ENCODE measurements around the gene NDUFV3. TPM values are rescaled to one million over a fixed set of nuclear protein-coding genes. Genes with fewer than 3 reads are reported as not detected.

The NDUFV3 gene
- total and polyA plus RNA-seq, 2 experiments from 2014 or later = 31.9 to 36.3 TPM

GRCh38 chr21:42861848-42862400 is 31.2 kb upstream of the NDUFV3 start:
- no peaks in the 10 kb centered on the region for H3K9me2 ChIP-seq (replicated peaks; ENCODE audit: insufficient read depth)
- H4K20me1 ChIP-seq (ENCODE audit: insufficient read depth, poor library complexity, severe bottlenecking) = no peaks in the 10 kb centered on the region
- whole genome bisulfite sequencing (ENCODE audit: low lambda C conversion rate, missing lambda C conversion rate) = 96% methylated on average over 29 of the region's 29 CpGs
- H3K79me2 ChIP-seq = peaks cover 3% of the 10 kb centered on the region
- no peak overlapping the region for H3K27ac ChIP-seq
- no peaks in the 10 kb centered on the region for H3K27me3 ChIP-seq
- no peaks in the 10 kb centered on the region for H3K36me3 ChIP-seq (replicated peaks; ENCODE audit: insufficient read depth, low read depth)
- no peak for DNase-seq (ENCODE audit: low spot score)
- no peak overlapping the region for H3K4me3 ChIP-seq
- H3K4me1 ChIP-seq (ENCODE audit: insufficient read depth) = no peaks in the 10 kb centered on the region
- TF ChIP-seq, protein P1, sequence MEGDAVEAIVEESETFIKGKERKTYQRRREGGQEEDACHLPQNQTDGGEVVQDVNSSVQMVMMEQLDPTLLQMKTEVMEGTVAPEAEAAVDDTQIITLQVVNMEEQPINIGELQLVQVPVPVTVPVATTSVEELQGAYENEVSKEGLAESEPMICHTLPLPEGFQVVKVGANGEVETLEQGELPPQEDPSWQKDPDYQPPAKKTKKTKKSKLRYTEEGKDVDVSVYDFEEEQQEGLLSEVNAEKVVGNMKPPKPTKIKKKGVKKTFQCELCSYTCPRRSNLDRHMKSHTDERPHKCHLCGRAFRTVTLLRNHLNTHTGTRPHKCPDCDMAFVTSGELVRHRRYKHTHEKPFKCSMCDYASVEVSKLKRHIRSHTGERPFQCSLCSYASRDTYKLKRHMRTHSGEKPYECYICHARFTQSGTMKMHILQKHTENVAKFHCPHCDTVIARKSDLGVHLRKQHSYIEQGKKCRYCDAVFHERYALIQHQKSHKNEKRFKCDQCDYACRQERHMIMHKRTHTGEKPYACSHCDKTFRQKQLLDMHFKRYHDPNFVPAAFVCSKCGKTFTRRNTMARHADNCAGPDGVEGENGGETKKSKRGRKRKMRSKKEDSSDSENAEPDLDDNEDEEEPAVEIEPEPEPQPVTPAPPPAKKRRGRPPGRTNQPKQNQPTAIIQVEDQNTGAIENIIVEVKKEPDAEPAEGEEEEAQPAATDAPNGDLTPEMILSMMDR (IDR thresholded peaks at IDR 0.05; ENCODE audit: poor library complexity) = peak; percentile 10
- no peak for TF ChIP-seq EZH2 (IDR thresholded peaks at IDR 0.05; ENCODE audit: borderline replicate concordance)
- H3K9me3 ChIP-seq (ENCODE audit: low read depth) = no peaks in the 10 kb centered on the region
- H2AFZ ChIP-seq = no peak overlapping the region
- H3K4me2 ChIP-seq = no peak overlapping the region

GRCh38 chr21:42862774-42863503 is 30.2 kb upstream of the NDUFV3 start:
- no peaks in the 10 kb centered on the region for H4K20me1 ChIP-seq (ENCODE audit: insufficient read depth, poor library complexity, severe bottlenecking)
- peaks cover 4% of the 10 kb centered on the region for H3K79me2 ChIP-seq
- TF ChIP-seq EZH2 (IDR thresholded peaks at IDR 0.05; ENCODE audit: borderline replicate concordance) (no peak), EZH2phosphoT487 (IDR thresholded peaks at IDR 0.05; ENCODE audit: low read depth, severe bottlenecking, unreplicated experiment) (no peak)
- TF ChIP-seq, protein P1 (IDR thresholded peaks at IDR 0.05; ENCODE audit: poor library complexity) = no peak
- 88% methylated on average over 21 of the region's 21 CpGs for WGBS (ENCODE audit: low lambda C conversion rate, missing lambda C conversion rate)
- H2AFZ ChIP-seq = no peak overlapping the region
- no peaks in the 10 kb centered on the region for H3K4me1 ChIP-seq (ENCODE audit: insufficient read depth)
- peak; percentile 50 for DNase-seq (ENCODE audit: low spot score)
- H3K9me3 ChIP-seq (ENCODE audit: low read depth) = no peaks in the 10 kb centered on the region
- H3K27ac ChIP-seq = no peak overlapping the region
- H3K9me2 ChIP-seq (replicated peaks; ENCODE audit: insufficient read depth) = no peaks in the 10 kb centered on the region
- H3K27me3 ChIP-seq = no peaks in the 10 kb centered on the region
- no peak overlapping the region for H3K4me3 ChIP-seq
- no peaks in the 10 kb centered on the region for H3K36me3 ChIP-seq (replicated peaks; ENCODE audit: insufficient read depth, low read depth)
- no peak overlapping the region for H3K4me2 ChIP-seq

DNA sequence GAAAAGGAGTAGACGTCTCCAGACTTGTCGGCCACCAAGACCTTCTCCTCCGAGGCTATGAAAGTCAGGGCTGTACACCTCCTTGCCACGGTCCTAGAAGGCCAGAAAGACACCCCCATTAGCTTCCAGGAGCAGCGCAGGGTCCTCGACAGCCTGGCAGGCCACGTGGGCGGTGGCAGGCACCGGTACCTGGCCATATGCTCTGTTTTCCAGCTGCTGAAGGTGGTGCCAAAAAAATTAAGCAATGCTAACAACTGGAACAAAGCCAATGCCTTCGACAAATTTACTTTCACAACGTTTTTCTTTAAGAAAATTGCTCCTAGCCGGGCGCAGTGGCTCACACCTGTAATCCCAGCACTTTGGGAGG is 29.6 kb upstream of the NDUFV3 start:
- Histone ChIP-seq H3K4me2 (no peak overlapping the region), H3K4me1 (ENCODE audit: insufficient read depth) (no peaks in the 10 kb centered on the region), H3K27me3 (no peaks in the 10 kb centered on the region), H3K9me2 (replicated peaks; ENCODE audit: insufficient read depth) (no peaks in the 10 kb centered on the region), H2AFZ (no peak overlapping the region), H3K9me3 (ENCODE audit: low read depth) (no peaks in the 10 kb centered on the region), H4K20me1 (ENCODE audit: insufficient read depth, poor library complexity, severe bottlenecking) (no peaks in the 10 kb centered on the region), H3K79me2 (peaks cover 4% of the 10 kb centered on the region), H3K4me3 (no peak overlapping the region), H3K36me3 (replicated peaks; ENCODE audit: insufficient read depth, low read depth) (no peaks in the 10 kb centered on the region), H3K27ac (no peak overlapping the region)
- TF ChIP-seq EZH2 (IDR thresholded peaks at IDR 0.05; ENCODE audit: borderline replicate concordance) (no peak), EZH2phosphoT487 (IDR thresholded peaks at IDR 0.05; ENCODE audit: low read depth, severe bottlenecking, unreplicated experiment) (no peak)
- TF ChIP-seq, protein P1 (IDR thresholded peaks at IDR 0.05; ENCODE audit: poor library complexity) = no peak
- WGBS (ENCODE audit: low lambda C conversion rate, missing lambda C conversion rate) = 88% methylated on average over 13 of the region's 13 CpGs
- no peak for DNase-seq (ENCODE audit: low spot score)

All from hepatocyte (in vitro differentiated cells).